Effector CD8-positive, alpha-beta T cell (primary cell): ENCODE data around the gene ST8SIA1.

ENCODE experiments used
- DNase-seq: peaks from one replicate; lab custom pipeline; 2025; lab: John Stamatoyannopoulos, UW

ST8SIA1 gene

DNA sequence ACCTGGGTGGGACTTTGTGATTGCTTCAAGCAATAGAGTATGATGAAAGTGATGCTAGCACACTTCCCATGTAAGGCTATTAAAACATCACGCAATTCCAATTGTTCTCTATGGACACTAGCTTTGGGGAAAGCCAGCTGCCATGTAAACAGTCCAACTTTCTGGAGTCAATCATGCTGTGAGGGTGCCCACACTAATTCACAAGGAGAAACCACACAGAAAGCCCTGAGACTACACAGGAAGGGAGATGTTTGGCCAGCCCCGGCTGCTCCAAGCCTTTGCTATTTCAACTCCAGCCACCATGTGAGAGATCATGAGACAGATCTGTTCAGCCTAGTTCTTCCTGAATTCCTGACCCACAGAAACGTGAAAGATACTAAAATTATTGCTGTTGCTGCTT is 96.3 kb downstream of the ST8SIA1 start:
- DNase-seq, result no peak

DNA sequence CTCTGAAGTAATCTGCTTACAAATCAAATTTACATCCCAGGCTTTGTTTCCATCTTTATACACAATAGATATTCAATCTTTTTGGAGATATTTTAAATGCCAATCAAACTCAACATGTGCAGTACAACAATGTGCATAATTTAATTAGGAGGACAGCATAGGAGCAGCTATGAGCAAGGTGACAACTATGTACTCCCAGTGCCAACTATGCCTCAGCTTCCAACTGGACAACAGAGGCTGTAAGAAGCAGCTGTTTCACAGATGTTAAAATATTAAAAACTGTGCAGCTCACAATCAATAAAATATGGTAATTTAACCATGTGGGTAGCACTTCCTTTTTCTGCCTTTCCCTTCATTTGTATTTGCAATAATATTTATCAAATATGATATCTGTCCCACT is 99.9 kb downstream of the ST8SIA1 start:
- no peak for DNase-seq

DNA sequence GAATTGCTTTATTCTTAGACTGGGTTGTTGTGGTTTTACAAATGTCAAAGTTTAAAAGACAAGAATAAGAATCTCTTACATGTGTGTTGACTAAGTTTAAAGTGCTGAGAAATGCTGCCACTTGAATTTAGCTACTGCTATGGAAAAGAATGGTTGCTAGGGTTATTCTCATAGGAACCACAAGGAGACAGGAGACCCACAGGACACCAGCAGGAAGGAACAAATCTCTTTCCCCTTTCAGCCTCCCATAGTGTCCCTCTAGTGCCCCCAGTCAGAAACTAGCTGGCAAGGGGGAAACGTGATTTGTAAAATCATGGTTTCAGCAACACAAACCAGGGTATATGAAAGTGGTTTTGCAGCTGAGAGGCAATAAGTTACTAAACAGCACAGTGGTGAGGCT is 102.7 kb downstream of the ST8SIA1 start:
- no peak for DNase-seq

- DNase-seq, result no peak
Observed at GRCh38 chr12:22231078-22231477, 103.4 kb downstream of the ST8SIA1 start.

- DNase-seq, result no peak
Observed at GRCh38 chr12:22230280-22230794, 104.2 kb downstream of the ST8SIA1 start.

GRCh38 chr12:22229652-22230279 is 104.7 kb downstream of the ST8SIA1 start:
- DNase-seq, result no peak

DNA sequence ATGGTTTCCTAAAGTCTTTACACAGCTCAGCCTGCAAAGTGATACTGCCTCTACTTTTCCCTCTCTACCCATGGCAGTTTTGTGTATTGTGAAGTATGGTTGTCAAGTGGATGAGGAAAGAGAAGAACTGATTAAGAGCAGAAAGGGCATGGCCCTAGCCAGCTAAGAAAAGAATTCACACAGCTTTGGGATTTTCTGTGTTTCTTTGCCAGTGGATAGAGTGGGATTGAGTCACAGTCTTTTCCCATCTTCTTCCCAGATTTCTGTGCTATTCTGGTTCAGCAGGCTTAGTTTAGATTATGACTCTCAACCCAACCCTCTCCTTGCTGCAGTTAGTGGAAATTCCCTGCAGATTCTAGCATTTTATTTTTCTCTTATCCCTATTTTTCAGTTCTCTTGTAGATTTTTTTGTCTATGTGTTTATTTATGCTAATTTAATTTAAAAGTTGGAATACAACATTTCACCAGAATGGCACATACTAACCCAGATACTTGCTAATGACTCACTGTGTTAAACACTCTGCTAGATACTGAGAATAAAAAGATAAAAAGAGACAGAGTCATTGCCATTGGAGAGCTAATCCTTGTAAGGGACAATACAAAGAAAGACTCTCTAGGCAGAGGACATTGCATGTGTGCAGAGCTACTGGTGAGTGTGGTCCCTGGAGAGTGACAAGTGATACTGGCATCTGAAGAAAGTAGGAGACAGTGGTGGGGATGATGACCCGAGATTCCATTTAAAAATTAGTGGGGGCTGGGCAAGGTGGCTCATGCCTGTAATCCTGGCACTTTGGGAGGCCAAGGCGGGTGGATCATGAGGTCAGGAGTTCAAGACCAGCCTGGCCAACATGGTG is 106.3 kb downstream of the ST8SIA1 start:
- no peak for DNase-seq

DNA sequence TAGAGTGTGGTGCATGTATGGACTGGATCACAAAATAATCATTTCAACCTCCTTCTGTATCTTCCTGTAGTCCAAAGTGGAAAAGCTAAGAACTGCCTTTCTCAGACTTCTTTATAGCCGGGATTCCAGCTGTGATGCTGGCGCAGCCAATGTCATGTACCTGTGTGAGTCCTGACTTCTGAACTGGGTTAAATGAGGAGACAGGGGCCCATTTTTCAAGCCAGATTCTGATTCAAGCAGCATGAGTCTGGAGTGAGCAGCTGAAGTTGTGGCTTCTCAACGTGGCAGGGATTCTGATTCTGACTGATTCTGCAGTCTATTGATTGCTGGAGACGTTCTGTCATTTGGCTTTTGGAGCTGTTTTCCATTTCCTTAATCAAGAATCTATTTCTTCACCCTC is 111.2 kb downstream of the ST8SIA1 start:
- no peak for DNase-seq

DNA sequence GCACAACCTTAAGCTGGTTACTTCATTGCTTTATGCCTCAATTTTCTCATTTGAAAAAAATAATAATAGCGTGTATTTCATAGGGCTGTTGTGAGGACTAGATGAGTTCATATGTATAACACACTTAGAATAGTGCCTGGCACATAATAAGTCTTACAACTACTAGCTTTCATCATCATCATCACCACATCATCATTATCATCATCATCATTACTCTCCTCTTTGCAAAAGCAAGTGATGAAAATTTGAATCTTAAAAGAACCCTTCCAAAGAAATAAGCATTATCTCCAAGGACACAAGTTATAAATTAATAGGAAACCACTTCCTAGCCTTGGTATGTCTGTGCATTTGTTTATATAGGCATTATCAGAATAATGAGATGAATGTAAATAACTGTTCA is 117.0 kb downstream of the ST8SIA1 start:
- no peak for DNase-seq

GRCh38 chr12:22215467-22216253 is 118.8 kb downstream of the ST8SIA1 start:
- DNase-seq, result no peak

DNA sequence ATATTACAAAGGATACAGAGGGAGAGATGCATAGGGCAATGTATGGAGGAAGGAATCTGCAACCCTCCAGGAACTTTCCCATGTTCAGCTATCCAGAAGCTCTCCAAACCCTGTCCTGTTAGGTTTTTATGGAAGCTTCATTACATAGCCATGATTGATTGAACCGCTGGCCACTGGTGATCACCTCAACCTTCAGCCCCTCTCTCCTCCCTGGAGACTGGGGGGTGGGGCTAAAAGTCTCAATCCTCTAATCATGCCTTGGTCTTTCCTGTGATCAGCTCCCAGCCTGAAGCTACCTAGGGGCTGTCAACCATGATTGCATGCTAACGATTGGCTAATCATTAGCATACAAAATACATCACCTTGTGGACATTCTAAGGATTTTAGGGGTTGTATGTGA is 123.4 kb downstream of the ST8SIA1 start:
- DNase-seq, result no peak

GRCh38 chr12:22209422-22209821 is 125.1 kb downstream of the ST8SIA1 start:
- no peak for DNase-seq

- no peak for DNase-seq
Observed at GRCh38 chr12:22206111-22206728, 128.3 kb downstream of the ST8SIA1 start.

DNA sequence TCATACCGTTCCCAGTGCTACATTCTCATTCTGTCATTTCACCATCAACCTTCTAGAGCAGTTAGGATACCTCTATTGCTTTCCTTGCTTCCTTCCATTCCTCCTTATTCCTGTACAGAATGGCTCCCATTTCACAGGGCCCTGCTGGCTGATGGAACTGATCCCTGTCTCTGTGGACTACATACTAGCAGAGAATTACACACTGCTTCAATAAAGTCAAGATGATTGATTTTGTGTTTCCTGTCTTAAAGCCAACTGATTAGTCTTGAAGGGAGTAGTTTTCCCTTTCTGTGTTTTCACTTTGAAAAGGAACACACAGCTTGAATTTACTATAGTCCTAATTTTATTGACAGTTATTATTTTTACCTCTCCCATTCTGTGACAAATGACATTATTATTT is 130.1 kb downstream of the ST8SIA1 start:
- no peak for DNase-seq

DNA sequence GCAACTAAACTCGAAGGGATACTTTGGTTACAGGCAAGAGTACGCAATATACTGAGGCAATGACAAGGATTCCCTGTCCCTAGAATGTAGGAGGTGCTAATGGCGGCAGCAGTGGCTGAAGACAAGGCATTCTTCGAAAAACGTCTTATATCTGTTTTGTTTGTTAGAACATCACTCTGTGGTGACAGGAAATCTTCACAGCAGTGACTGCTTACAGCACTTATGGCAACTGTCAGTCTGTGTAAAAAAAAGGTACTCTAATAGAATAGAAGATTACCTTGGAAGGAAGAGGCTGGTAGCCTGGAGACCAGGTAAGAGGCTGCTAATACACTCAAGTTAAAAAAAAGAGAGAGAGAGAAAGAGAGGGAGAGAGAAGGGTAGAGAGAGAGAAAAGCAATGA is 131.7 kb downstream of the ST8SIA1 start:
- DNase-seq, result no peak

DNA sequence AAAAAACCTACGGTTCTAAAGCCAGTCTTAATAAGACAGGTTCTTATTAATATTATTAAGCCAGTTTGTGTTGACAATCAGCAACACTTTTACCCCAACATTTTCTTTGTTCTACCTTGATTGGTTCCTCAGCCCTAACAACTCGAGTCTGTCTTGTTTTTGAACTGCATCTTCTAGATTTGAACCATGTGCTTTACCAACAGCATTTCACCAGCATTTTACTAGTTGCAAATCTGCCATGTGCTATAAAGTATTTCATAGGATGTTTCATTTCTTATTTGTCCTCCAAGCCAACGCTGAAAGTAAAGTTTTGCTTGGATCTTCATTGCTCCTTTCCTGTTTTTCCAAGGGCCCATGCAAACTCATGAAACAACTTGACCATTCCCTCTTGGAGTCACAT is 133.4 kb downstream of the ST8SIA1 start:
- no peak for DNase-seq

DNA sequence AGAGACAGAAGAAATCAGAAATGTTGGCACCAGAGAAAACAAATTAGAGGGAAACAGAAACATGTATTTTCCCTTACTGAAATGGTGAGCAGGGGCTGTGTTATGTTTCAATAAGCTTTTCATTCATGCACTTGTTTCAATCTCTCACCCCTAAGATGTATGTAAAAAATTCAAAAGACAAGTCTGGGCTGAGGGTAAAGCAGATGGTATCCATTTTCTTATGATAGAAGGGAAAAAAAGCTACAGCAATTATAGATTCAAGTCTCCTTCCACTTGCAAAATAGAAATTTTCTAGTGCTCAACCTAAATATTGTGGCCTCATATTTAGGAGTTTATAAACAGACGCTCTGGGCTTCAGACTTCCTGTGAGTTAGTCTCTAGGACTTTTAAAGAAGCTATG is 138.3 kb downstream of the ST8SIA1 start:
- DNase-seq, result no peak

DNA sequence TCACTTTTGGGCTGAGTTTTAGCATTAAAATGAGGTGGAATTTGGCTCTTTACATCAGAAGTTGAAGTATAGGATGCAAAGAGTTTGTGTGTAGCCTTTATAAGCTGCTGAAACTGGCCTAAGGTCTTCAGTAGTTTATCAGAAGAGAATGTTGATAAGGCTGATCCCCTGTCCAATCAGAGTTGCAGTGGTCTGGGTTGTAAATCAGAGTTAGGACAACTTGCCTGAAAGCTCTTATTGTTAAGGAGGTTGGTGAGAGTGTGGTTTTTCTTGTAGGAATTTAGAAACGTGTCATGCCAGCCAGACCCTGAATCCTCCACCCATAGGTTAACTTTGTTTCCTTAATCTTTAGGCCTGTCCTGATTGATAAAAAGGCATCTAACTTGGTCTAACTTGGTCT is 143.5 kb downstream of the ST8SIA1 start:
- no peak for DNase-seq

DNA sequence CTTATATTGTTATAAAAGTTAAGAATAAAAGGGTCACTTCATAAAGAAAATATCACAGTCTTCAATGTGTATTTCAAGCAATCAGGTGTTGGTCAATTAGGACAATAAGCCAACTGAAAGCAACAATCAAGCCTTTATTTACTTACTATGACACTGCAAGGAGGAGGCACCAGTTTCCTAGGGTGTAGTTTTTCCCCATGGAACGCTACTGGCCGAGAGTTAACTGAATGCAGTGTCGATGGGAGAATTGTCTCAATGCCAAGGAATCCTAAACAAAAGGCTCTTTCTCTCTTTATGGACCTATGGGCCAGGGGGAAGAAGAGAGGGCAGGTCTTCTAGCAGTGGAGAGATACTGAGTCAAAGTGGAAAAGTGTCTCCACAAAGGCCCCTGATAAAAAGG is 146.1 kb downstream of the ST8SIA1 start:
- no peak for DNase-seq

DNA sequence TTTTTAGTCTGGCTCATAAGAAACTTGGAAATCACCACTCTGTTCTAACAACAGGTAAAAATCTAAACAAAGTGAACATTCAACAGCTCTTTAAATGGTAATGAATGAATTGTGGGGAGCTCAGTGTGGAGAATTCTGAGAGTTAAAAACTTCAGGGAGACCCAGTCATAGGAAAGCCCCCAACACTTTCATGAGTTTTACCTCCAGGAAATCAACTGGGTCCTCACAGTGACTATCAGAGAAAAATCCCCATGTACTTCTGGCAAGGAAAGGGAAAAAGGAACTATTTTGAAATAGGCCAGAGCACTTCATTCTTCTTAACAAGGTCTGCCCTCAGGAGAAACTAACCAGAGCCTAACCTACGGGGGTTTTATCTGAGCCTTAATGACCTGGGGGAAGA is 153.8 kb downstream of the ST8SIA1 start:
- no peak for DNase-seq

DNA sequence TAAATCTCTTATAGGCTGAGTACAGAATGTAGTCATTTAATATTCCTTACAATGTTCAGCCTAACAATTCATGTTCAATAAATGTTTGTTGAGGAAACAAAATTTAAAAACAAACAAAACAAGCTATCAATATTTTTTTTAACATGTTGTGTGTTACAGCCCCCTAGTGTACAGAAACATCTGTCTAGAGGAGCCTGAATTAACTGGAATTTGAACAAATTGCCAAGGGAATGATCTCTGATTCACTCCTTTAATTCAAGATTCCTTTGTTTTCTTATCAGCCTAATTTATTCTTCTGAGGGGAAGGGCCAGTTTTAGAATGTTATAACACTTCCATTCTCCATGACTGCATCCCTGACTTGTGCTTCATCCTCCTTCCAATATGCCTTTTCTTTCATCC is 161.3 kb downstream of the ST8SIA1 start:
- no peak for DNase-seq

GRCh38 chr12:22172501-22172900 is 162.0 kb downstream of the ST8SIA1 start:
- DNase-seq, result no peak
